Inflammatory macrophage (primary cell): ENCODE data around the gene NR5A2.
"Not testable (repeated sequence)": the region's sequence is repeated elsewhere in the genome, so short reads cannot be mapped to it uniquely, and the experiment has no call there.

Experiments
- DNase-seq, 2 donors: peaks; one replicate each; pipeline ENCODE4 v3.0.0-alpha.2; 2020 to 2022

Gene NR5A2

GRCh38 chr1:200166411-200166810 lies 138.9 kb downstream of the NR5A2 start:
- peak; percentile 56 to 66 for DNase-seq

- no peak for DNase-seq
Measured at GRCh38 chr1:200168926-200169325, 141.4 kb downstream of the NR5A2 start.

- no peak for DNase-seq
Measured at GRCh38 chr1:200172311-200172710, 144.8 kb downstream of the NR5A2 start.

GRCh38 chr1:200173097-200173618 lies 145.6 kb downstream of the NR5A2 start:
- no peak for DNase-seq

GRCh38 chr1:200174525-200175295 lies 147.2 kb downstream of the NR5A2 start:
- no peak for DNase-seq

- DNase-seq: no peak
Measured at GRCh38 chr1:200176181-200176580, 148.7 kb downstream of the NR5A2 start.

GRCh38 chr1:200176798-200177197 lies 149.3 kb downstream of the NR5A2 start:
- DNase-seq: no peak

GRCh38 chr1:200178340-200178739 lies 150.8 kb downstream of the NR5A2 start:
- DNase-seq: no peak

GRCh38 chr1:200179126-200179780 lies 151.7 kb downstream of the NR5A2 start:
- no peak for DNase-seq

GRCh38 chr1:200179781-200180160 lies 152.3 kb downstream of the NR5A2 start:
- no peak for DNase-seq

- DNase-seq: no peak
Measured at GRCh38 chr1:200180821-200181220, 153.3 kb downstream of the NR5A2 start.

GRCh38 chr1:200181861-200182260 lies 154.4 kb downstream of the NR5A2 start:
- no peak for DNase-seq

GRCh38 chr1:200182701-200183100 lies 155.2 kb downstream of the NR5A2 start:
- DNase-seq: no peak

- peak; percentile 58 to 64 for DNase-seq
Measured at GRCh38 chr1:200183637-200184036, 156.1 kb downstream of the NR5A2 start.

GRCh38 chr1:200184196-200184595 lies 156.7 kb downstream of the NR5A2 start:
- DNase-seq: peak; percentile 97 to 98

GRCh38 chr1:200185191-200185590 lies 157.7 kb downstream of the NR5A2 start:
- peak; percentile 32 to 68 for DNase-seq

GRCh38 chr1:200187332-200187731 lies 159.8 kb downstream of the NR5A2 start:
- DNase-seq: not testable (repeated sequence)

GRCh38 chr1:200191993-200192392 lies 164.5 kb downstream of the NR5A2 start:
- no peak for DNase-seq

- DNase-seq: no peak
Measured at GRCh38 chr1:200194477-200194876, 167.0 kb downstream of the NR5A2 start.

- no peak for DNase-seq
Measured at GRCh38 chr1:200198236-200198635, 170.7 kb downstream of the NR5A2 start.

- DNase-seq: no peak
Measured at GRCh38 chr1:200205216-200205995, 177.9 kb downstream of the NR5A2 start.

- peak in 1 of 2 donors; percentile 13 for DNase-seq
Measured at GRCh38 chr1:200206340-200206739, 178.8 kb downstream of the NR5A2 start.

GRCh38 chr1:200206761-200207160 lies 179.3 kb downstream of the NR5A2 start:
- DNase-seq: no peak
